HG03520 (cell line): Measurements from ENCODE around the gene DHFR.
A peak's percentile ranks its signal among the peaks of the same experiment; 100 is the strongest.
"Not testable (repeated sequence)": the region's sequence is repeated elsewhere in the genome, so short reads cannot be mapped to it uniquely, and the experiment has no call there.

ENCODE experiments used
- ATAC-seq: cut with Tn5 transposase; IDR thresholded peaks from one replicate; pipeline ENCODE4 v1.9.1; 2021; ENCODE audit warnings: mild to moderate bottlenecking, moderate library complexity; ENCODE audit not compliant: unreplicated experiment

The DHFR gene

GRCh38 chr5:80654391-80655230 lies at the start of gene DHFR, which contains the start of gene MSH3:
Gene DHFR, minus strand, starts transcription at chr5:80654983. Its CDS starts 494 bp downstream, at chr5:80654489.
Gene MSH3, plus strand, starts transcription at chr5:80654652. Its CDS starts 76 bp downstream, at chr5:80654728.
- peak; percentile 36 for ATAC-seq

GRCh38 chr5:80704221-80704620 lies 49.4 kb upstream of the DHFR start:
- ATAC-seq: no peak

GRCh38 chr5:80703747-80704146 lies 49.0 kb upstream of the DHFR start:
- ATAC-seq: no peak

GRCh38 chr5:80703291-80703690 lies 48.5 kb upstream of the DHFR start:
- ATAC-seq: no peak

- ATAC-seq: no peak
Measured at GRCh38 chr5:80701597-80701996, 46.8 kb upstream of the DHFR start.

- no peak for ATAC-seq
Measured at GRCh38 chr5:80698369-80698768, 43.6 kb upstream of the DHFR start.

GRCh38 chr5:80697100-80697499 lies 42.3 kb upstream of the DHFR start:
- no peak for ATAC-seq

GRCh38 chr5:80696450-80696849 lies 41.7 kb upstream of the DHFR start:
- ATAC-seq: no peak

- ATAC-seq: no peak
Measured at GRCh38 chr5:80695666-80696065, 40.9 kb upstream of the DHFR start.

- ATAC-seq: no peak
Measured at GRCh38 chr5:80689627-80690026, 34.8 kb upstream of the DHFR start.

- ATAC-seq: no peak
Measured at GRCh38 chr5:80688648-80689420, 34.1 kb upstream of the DHFR start.

- ATAC-seq: no peak
Measured at GRCh38 chr5:80686757-80687156, 32.0 kb upstream of the DHFR start.

- ATAC-seq: no peak
Measured at GRCh38 chr5:80676706-80677105, 21.9 kb upstream of the DHFR start.

GRCh38 chr5:80672140-80672736 lies 17.5 kb upstream of the DHFR start:
- no peak for ATAC-seq

- ATAC-seq: peak; percentile 70
Measured at GRCh38 chr5:80668016-80668969, 13.5 kb upstream of the DHFR start.

GRCh38 chr5:80667384-80667783 lies 12.6 kb upstream of the DHFR start:
- ATAC-seq: no peak

GRCh38 chr5:80665057-80665456 lies 10.3 kb upstream of the DHFR start:
- ATAC-seq: no peak

- ATAC-seq: no peak
Measured at GRCh38 chr5:80662108-80662507, 7.3 kb upstream of the DHFR start.

- ATAC-seq: not testable (repeated sequence)
Measured at GRCh38 chr5:80660661-80661060, 5.9 kb upstream of the DHFR start.

GRCh38 chr5:80659106-80659505 lies 4.3 kb upstream of the DHFR start:
- ATAC-seq: no peak
